Coronary artery (tissue), 2 donors: Measurements from ENCODE around the gene ERVK3-1.

Source experiments
- DNase-seq: peaks from one replicate; pipeline ENCODE4 v3.0.0-alpha.2; 2017; ENCODE audit warnings: low spot score
- H3K27ac ChIP-seq, 2 donors: fragments of 200-600 bp; sonication (generic); one replicate each; pipeline ENCODE4 v1.5.1; 2016 to 2019
- H3K4me3 ChIP-seq: fragments of 200-600 bp; sonication (generic); 2 replicates; pipeline ENCODE4 v1.5.1; 2016; ENCODE audit warnings: mild to moderate bottlenecking, moderate library complexity
- TF ChIP-seq, protein P1 (sequence below): fragments of 200-600 bp; sonication (generic); IDR thresholded peaks from one replicate; pipeline ENCODE4 v1.5.1; 2019; ENCODE audit warnings: antibody characterized with exemption

Gene ERVK3-1

DNA sequence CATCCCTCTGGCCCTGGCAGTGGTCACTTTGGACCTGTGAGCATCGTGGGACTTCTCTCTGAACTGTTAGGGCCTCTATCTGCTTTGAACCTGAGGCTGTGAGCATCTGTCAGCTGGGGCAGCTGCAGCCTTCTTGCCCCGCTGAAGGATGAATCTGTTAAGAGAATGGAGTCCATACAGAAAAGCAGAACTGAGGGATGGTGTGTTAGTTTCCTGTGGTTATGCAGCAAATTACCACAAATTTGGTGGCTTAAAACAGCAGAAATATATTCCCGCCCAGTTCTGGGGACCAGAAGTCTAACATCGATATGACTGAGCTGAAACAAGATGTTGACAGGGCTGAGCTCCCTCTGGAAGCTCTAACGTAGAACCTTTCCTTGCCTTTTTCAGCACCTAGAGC lies 59.0 kb downstream of the ERVK3-1 start:
- H3K4me3 ChIP-seq, result no peak overlapping the region
- no peak for DNase-seq

More for the DNA sequence above, 59.0 kb downstream of the ERVK3-1 start:
- TF ChIP-seq, protein P1, sequence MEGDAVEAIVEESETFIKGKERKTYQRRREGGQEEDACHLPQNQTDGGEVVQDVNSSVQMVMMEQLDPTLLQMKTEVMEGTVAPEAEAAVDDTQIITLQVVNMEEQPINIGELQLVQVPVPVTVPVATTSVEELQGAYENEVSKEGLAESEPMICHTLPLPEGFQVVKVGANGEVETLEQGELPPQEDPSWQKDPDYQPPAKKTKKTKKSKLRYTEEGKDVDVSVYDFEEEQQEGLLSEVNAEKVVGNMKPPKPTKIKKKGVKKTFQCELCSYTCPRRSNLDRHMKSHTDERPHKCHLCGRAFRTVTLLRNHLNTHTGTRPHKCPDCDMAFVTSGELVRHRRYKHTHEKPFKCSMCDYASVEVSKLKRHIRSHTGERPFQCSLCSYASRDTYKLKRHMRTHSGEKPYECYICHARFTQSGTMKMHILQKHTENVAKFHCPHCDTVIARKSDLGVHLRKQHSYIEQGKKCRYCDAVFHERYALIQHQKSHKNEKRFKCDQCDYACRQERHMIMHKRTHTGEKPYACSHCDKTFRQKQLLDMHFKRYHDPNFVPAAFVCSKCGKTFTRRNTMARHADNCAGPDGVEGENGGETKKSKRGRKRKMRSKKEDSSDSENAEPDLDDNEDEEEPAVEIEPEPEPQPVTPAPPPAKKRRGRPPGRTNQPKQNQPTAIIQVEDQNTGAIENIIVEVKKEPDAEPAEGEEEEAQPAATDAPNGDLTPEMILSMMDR, result no peak
- no peak overlapping the region for H3K27ac ChIP-seq
